Stimulated activated CD4-positive, alpha-beta T cell treated with anti-CD3 and anti-CD28 coated beads, Interleukin-4, amount 100 ng/mL, for 48 hours (primary cell): Measurements from ENCODE around the gene LPAR1.

Experiments used
- DNase-seq, 2 donors: peaks; one replicate each; pipeline ENCODE4 v3.0.0-alpha.2; 2020; ENCODE audit warnings: low read depth in 2 of 2

The LPAR1 gene

DNA sequence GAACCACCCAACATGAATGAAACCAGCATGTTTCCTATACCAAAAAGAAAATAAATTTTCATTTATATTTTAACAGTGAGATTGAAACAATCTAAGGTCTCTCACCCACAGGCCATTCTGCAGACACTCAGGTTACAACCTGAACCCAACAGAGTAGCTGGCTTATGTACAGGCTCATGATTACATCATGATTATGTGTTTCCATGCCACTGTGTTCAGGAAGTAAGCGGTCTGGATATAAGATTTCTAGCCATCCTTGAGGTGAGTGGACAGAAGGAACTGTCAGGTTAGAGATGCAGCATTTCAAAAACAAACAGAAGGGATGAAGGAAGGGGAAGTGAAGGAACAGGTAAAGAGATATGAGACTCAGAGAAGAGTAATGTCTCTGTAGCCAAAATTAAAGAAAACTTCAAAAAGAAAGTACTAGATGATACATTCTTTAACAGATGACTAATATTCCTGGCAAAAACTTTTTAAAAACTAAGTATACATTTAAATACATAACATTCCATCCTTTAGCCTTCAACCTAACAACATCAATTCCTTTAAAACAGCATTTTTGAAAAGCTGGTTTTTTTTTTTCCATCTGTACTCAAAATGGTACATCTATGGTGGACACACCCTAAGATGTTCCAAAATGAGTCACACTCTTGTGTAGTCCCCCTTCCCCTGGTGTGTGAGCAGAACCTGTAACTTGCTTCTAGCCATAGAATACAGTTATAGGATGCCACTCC is 119.8 kb downstream of the LPAR1 start:
- DNase-seq: no peak

DNA sequence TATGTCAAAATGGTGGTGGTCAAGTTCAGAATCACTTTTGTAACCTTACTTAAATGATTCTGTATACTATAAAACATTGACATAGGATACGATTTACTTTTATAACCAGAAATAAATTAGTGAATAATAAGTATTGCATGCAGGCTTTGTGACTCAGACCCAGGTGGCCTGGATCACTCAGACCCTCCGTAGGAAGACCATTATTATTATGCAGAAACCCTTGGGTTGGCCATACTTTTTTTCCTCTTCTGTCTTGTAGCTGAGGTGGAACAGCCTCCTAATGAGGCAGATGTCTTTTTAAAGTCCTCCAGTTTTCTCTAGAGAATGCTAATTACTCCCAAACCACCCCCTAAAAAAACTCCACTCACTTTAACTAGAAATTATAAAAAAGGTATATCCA is 121.9 kb downstream of the LPAR1 start:
- no peak for DNase-seq

DNA sequence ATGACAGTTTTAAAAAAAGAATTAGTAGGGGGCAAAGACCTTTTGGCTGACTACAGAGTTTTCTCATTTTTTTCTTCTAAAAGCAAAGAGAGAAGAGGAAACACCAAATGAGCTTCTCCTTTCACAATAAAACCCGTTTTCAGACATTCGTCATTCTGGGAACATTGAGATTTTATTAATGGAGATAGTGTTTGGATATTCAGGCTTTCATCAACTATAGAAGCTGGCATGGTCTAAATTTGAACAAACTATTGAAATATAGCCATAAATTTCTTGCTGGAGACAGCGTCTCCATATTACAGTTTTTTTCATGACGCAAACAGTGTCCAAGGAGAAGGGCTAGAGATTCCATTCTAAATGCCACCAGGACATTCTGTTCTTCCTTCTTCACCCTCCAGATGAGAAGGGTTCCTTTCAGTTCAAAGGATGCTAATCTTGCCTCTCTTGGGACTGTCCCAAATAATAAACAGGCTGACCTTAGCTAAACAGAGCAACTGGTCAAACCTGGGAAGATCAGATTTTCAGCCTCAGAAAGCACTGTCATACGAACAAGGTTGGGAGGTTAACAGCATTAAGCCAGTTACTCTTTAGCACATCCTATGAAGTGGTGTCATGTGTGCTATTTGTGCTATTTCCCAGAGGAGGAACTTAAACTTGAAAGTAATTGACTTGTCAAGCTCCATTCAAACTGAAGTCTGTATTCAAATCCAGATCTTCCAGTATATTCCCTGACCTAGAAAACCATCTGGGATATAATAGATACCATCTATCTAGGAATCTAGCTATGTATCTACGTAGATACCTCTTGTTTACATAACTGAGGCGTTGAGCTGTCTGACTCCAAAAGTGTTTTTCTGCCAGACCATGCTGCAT is 125.6 kb downstream of the LPAR1 start:
- no peak for DNase-seq

DNA sequence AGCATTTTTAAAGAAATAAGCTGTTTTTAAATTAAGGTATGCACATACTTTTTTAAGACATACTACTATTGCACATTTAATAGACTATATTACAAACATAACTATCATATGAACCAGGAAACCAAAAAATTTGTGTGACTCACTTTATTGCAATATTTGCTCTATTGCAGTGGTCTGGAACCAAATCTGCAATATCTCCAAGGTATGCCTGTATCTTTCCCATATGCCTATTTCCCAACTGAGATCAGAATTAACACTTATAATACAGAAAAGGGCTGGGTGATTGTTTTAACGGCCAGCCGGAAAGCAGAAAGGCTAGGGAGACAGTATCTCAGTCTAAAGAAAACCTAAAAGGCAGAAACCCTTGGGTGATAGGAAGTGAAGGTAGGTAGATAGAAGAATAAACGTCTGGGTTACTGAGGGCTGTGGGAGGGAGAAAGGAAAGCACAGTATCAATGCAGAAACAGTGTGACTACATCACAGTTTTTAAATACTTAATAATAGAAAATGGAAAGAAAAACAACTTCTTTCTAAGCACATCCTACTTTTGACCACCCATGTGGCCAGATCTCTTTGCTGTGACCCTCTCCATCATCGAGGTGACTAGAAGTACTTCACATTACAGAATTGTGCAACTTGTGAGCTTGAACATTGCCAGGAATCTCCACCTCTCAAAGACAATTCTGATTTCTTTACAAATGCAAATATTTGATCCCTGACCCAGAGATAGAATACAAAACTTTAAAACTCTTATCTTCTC is 126.4 kb downstream of the LPAR1 start:
- no peak for DNase-seq

DNA sequence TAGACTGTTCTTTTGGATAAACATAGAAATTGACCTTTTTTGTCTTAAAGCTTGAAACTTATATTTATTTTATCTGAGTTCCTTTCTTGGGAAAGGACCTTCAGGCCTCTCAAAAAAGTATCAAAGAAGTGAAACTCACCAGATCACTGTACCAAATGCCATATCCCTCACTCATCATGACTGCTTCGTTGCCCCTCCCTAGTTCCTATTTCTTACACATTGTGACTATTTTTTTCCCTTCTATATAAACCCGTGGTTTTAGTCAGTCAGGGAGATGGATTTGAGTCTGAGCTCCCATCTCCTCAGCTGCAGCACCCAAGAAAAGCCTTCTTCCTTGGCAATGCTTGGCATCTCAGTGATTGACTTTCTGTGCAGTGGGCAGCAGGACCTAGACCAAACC is 129.4 kb downstream of the LPAR1 start:
- no peak for DNase-seq

DNA sequence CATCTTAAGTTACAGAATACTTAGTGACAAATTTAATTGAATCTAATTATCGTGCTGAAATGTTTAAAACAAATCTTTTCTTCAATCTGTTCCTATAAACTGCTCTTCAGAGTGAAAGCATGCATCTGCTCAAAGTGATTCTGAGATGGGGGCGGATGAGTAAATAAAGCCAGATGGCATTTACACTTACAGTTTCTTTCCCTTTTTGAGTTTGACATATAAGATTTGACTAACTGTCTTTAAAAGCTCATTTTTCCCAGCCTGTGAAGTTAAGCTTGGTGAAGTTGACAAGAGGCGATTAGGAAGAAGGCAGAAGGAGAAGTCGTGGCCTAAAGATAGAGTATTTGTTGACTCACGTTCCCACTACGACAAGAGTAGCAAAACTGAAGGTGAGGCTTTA is 137.4 kb downstream of the LPAR1 start:
- DNase-seq: no peak

DNA sequence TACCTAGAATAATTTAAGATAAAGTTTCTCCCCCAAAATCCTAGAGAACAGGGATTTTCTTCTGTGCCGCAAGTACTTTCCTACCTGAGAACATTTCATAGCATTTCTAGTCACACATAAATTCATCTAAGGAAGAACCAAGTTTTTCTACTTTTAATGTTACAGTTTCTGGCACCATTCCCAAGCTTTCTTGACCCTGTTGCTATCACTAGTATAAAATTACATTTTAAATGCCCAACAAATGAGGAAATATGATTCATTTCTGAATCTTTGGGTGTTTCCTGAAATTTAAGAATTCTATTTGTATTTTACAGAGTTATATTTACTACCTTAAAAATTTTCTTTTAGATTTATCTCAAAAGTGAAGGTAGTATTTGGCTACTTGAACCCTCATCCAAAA is 137.8 kb downstream of the LPAR1 start:
- DNase-seq: no peak

DNA sequence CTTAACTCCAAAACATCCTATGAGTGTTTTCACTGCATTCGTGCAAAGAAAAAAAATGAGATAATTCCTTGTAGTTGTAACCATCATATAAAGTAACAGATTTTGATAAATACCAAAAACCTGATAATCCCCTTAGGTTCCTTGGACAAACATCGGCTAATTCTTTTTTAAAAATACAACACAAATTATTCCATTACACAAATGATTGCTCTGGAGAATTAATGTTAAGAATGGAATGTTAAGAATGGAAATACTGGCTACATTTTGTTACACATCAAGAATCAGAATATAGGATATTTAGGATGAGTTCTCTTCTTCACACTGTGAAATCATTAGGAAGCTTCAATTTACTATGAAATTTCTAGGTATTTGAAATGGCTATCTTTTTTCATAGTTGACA is 139.4 kb downstream of the LPAR1 start:
- no peak for DNase-seq

DNA sequence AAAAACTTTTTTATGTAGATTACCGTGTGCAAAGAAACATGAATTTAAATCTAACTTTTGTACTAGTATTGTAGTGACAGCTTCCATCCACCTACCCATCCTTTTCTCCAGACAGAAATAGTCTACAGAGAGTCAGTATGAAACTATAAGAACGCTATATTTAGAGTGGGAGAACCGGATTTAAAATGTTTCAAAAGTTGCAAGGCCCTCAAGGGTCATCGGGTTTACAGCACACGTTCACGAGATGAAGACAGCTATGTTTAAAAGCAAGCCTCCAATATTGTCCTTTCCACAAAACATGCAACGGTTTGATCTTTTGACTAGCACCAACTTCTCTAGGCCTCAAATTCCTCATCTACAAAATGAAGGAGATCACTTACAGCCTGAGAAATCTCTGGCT is 139.9 kb downstream of the LPAR1 start:
- no peak for DNase-seq

DNA sequence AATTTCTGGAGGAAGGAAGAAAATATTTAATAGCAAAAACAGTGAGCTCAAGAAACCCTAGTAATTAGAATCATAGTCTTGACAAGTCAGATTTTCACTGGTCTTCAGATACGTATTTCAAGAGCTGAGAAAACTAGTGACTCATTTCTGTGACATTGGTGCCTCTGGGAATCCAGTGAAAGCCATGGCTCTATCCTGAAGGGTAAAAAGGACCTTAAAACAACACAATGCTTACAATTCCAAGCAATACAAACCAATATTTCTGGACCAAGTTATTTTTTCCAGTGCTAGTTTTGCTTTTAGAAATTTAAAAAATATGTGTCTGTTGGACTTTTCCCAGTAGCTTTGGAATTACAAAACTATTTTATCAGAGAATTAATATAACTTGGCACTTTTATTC is 140.3 kb downstream of the LPAR1 start:
- no peak for DNase-seq

DNA sequence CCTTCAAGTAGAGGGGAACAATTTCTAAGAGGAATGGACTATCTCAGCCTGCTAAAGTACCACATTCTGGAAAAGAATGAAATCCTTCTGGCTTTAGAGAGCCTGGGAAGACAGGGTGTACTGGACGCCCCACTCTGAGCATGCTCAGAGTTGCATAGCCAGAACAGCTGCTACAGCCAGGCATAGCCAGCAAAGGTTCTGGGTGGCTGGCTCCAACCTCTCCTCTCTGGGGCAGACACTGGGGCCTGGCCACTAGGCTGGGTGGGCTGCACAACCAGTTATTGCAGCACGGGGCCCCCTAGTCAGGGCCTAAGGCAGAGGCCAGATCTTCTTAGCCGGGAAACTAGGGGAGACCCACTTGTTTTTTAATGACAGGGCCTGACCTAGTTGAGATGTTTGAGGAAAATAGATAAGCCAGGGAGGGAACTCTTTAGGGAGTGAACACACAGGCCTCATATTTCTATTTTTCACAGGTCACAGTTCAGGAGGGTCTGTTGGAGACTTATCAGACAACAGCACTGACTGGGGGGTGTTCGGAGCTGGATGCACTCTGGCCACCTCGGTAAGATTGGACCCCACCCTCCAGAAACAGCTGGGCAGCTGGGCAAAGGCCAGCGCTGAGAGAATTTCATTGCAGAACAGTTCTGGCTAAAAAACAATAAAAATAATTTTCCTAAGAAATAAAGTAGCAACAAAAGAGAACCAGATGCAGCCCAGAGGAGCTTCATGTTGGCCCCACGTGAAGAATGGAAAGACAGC is 142.9 kb downstream of the LPAR1 start:
- DNase-seq: no peak

DNA sequence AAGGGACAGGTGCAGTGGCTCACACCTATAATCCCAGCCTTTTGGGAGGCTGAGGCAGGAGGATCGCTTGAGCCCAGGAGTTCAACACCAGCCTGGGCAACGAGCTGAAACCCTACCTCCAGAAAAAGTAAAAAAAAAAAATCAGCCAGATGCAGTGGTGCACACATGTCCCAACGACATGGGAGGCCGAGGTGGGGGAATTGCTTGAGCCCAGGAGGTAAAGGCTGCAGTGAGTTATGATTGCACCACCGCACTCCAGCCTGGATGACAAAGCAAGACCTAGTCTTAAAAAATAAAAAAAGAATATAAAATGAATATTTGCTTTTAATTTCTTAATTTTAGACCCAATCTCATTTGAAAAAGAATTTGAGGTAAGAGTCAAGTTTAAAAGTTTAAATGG is 143.5 kb downstream of the LPAR1 start:
- DNase-seq: no peak

DNA sequence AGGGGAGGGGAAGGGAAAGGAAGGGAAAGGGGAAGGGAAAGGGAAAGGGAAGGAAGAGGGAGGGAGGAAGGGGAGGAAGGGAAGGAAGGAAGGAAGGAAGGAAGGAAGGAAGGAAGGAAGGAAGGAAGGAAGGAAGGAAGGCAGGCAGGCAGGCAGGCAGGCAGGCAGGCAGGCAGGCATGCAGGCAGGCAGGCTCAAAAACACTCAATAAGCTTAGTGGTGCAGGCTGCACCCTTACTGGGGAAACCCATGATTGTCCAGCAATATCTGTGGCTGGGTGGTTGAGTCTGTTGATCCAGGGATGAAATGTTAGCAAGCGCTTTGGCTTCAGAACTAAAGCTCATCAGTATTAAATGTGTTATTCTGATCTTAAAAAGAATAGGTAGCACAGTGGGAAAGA is 145.6 kb downstream of the LPAR1 start:
- DNase-seq: no peak

DNA sequence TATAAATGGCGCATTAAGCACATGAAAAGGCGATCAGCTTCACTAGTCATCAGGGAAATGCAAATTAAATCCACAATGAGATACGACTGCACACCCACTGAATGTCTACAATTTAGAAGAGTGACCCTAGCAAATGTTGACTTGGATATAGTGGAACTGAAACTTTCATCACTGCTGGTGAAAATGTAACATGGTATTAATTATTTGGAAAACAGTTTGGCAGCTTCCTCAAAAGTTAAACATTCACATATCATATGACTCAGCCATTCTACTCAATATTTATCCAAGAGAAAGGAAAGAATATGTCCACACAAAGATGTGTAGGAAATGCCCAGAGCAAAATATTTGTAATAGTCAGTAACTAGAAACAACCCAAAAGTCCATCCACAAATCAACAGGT is 146.5 kb downstream of the LPAR1 start:
- no peak for DNase-seq

DNA sequence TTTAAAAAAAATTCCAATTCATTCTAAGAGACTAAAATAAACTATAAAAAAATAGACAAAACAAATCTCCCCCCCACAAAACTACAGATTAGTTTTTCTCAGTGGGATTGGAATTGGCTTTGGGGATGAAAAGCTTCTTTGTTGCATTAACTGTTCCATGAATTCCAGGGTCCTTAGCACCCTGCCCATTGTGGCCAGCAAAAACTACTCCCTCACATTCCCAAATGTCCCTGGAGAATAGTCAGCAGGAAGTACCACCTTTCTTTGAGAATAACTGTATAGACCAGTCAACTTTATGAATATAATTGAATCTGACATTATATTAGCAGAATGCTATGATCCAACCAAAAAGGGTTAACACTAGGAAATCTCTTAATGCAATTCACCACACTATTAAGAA is 147.9 kb downstream of the LPAR1 start:
- no peak for DNase-seq

DNA sequence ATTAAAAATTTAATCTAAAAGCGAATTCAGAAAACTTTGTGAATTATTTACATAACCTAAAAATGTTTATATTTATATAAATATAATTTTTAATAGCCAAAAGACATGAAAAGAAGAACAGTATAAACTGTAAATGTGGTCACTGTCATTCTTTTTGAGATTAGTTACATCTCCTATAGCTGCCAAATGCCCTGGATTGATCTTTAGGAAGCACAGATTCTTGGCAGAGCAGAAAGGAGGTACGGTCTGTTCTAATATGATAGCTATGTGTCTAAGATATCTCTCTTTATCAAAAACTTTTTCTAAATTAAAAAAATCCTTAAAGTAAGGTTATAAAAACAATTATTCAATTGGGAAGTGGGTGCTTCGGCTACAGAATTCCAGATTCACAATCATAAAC is 151.0 kb downstream of the LPAR1 start:
- no peak for DNase-seq

DNA sequence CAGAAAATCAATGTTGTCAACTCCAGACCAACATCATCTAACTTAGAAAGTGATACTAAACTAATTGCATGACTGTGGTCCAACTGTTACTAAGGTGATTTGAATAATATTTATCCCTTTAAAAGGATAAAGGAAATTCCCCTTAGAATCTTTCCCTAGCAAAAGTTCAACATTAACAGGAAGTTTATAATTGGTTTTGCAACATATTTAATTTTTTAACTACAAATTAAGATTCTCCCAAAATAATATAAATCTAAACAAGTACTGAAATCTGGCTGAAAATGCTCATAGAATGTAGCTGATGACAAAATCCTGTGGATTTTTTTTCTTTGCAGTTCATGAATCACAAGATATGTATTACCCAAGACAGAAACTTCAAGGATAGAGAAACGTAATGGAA is 151.4 kb downstream of the LPAR1 start:
- DNase-seq: no peak

DNA sequence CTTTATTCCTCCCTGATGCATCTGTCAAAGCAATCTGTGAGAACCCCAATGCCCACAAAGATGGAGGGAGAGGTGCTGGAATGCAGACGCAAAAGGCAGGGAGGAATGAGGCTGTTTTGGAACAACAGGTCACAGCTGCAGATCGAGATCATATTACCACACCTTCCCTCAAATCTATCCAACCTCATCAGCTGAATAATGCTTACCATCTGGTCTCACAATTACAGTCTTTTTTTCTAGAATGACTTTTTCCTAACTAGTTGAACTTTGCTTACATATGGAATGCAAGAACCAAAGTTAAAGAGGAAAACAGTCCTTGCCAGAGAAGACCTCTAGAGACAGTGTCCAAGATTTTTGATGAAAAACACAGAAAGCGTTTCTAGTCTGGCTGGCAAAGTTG is 158.1 kb downstream of the LPAR1 start:
- DNase-seq: no peak

DNA sequence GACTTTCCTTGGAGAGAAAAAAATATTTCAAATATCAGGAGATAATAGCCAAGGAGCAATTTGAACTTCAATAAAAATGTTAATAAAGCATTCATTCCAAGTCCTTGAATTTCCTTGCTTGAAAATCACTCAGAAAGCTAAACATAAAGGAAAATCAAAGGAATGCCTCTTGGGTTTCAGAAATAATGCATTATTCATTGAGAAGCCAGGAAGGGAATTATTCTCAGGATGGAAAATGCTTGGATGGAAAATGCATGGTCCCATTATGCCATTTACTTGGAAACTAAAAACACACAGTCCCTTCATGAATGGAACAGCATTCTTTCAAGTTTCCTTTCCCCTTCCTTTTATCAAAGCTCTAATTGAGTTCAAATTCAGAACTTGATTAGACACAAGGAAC is 160.9 kb downstream of the LPAR1 start:
- DNase-seq: no peak

DNA sequence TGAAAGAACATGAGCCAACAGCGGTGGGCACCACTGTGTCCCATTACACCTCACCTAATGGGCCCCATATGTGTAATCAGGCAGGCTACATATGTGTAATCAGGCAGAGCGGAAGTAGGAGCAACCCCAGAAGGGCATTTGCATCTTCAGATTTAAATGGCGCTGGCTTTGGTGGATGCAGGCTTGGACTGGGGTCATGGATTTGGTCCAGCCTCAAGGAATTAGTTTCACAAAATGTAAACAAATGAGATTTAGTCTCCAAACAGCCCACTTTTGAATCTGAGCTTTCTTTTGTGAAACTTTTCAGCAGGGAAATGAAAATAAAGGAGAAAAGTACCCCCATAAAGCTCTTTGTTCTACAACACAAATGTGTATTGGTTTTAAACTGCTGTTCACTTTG is 161.3 kb downstream of the LPAR1 start:
- no peak for DNase-seq

DNA sequence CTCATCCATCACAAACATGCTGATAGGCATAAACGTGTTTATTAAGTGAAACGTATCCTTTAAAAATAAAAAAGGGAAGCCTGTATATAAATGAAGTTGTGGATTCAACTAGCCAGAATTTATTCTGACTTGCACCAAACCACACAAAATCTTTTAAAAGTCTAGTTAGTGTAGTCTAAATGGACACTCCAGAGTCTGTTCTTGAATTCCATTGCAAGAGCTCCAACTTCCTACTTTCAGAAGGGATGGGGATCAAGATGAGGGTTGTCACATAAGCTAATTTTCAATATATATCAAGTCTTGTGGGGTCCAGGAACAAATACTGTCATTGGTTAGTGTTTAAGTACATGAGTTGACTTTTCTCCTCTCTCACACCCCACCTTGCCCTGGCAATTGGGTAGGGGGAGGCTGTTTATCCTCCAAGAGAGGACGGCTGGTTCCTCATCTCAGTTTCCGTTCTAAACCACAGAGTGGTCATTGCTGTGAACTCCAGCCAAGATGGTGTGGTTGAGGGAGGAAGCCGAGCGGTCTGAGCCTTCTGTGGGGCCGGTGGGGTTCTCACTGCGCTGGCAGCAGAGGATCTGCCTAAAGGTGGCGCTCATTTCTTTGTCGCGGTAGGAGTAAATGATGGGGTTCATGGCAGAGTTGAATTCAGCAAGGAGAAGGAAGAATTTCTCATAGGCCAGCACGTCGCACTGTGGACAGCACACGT is 163.2 kb downstream of the LPAR1 start:
- no peak for DNase-seq
